GM12891 (cell line): ENCODE measurements around the gene SDK1.

Experiments used
- POLR2A ChIP-seq: IDR thresholded peaks from 2 replicates; pipeline ENCODE4 v1.6.1; 2011; ENCODE audit warnings: low read depth, low read length, control low read depth
- TAF1 ChIP-seq: IDR thresholded peaks from 2 replicates; pipeline ENCODE4 v1.6.1; 2011; ENCODE audit warnings: low read depth, low read length, control low read depth

DNA sequence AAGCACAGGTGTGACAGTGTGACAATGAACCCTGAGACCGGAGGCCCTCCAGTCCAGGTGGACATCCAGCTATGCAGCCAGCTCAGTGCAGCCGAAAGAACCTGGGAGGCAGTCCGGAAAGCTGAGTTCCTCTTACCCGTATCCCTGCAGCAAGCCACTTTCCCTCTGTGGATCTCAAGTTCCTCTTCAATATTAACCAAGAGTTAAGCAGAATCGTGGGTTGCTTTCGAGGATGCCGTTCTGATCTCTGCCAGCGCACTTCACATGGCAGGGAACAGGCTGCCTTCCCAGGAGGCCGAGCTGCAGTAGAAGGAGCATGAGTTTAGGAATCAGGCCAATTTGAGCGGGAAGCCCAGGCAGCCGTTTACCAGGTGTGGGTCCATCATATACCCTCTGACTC, 591.6 kb downstream of the SDK1 start:
- no peak for TF ChIP-seq TAF1
- no peak for TF ChIP-seq POLR2A
